Epithelial cell of proximal tubule (primary cell): ENCODE measurements around the gene BNIP3. TPM values are rescaled to one million over a fixed set of nuclear protein-coding genes. Genes with fewer than 3 reads are reported as not detected.

Source experiments
- DNase-seq: peaks from one replicate; pipeline ENCODE4 v3.0.0-alpha.2; 2011; ENCODE audit warnings: low read depth
- H3K4me3 ChIP-seq: 2 replicates; pipeline ENCODE4 v1.5.1; 2011; ENCODE audit warnings: low read depth, mild to moderate bottlenecking, low read length
- CTCF ChIP-seq: conservative IDR thresholded peaks from 2 replicates; pipeline ENCODE4 v1.5.1; 2012; ENCODE audit warnings: low read depth, mild to moderate bottlenecking, low read length
- total RNA-seq: library from RNA; depleted of rRNA; stranded (reverse); fragments of >200 nt; gene quantifications from 2 replicates; pipeline ENCODE4 v1.2.3, GENCODE V29; 2015

Gene BNIP3
- total RNA-seq, 1 donor from 2014 or later: 463 TPM

DNA sequence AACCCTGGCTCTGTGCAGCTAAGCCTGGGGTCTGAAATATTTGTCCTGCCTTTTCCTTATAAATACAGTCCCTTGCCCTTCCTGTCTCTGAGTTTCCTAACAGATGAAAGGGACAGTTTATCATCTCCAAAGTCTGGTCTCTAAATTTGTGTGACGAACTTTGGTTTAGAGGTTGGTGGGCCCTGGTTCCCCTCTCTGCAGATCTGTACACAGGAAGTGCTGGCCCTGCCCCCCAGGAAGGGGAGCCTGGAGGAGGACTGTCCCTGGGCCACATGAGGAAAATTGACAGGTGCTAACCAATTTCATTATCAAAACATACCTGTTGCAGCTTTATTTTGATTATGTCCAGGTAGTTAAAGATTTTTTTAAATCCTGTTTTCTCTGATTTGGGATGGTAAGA, 46.5 kb downstream of the BNIP3 start:
- no peak overlapping the region for H3K4me3 ChIP-seq
- no peak for TF ChIP-seq CTCF
- no peak for DNase-seq

DNA sequence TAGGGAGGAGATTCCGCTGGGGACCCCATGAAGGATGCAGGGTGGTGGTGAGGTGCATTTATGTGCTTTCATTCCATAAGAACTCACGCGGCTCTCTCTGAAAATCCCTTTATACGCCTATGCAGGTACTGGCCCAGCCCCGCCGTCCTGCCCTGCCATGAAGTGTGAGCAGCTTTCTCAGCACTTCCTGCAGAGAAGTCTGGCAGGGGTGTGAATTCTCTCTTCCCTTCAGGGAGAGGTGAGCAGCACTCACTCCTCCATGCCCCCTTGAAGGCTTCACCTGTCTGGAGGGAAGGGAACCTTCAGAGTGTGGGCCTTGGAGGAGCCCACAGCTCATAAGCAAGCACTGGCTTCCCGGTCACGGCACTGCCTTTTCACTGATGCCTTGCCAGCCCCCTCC, 47.0 kb downstream of the BNIP3 start:
- DNase-seq: no peak
- TF ChIP-seq CTCF: no peak
- no peak overlapping the region for H3K4me3 ChIP-seq

DNA sequence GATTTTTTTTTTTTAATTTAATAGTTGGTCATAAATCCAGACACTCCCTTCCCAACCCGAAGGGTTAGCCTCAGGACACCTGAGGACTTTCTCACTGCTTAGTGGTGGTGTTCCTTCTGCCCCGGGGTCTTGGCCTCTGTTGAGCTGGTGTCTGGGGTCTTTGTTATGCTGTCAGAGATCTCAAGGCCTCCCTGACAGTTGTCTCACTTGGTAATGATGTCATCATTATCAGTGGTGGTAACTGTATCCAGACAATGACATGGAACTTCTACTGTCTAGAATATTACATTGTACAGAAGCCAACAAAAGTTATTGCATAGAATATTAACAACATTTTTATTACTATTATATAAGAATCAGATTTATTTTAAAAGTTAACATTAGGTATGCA, 48.0 kb downstream of the BNIP3 start:
- H3K4me3 ChIP-seq: no peak overlapping the region
- DNase-seq: no peak
- no peak for TF ChIP-seq CTCF

GRCh38 chr10:131933016-131933695, 48.6 kb downstream of the BNIP3 start:
- no peak for TF ChIP-seq CTCF
- H3K4me3 ChIP-seq: no peak overlapping the region
- no peak for DNase-seq

- TF ChIP-seq CTCF: no peak
- DNase-seq: no peak
- H3K4me3 ChIP-seq: no peak overlapping the region
Measured at GRCh38 chr10:131931981-131932380, 49.7 kb downstream of the BNIP3 start.

DNA sequence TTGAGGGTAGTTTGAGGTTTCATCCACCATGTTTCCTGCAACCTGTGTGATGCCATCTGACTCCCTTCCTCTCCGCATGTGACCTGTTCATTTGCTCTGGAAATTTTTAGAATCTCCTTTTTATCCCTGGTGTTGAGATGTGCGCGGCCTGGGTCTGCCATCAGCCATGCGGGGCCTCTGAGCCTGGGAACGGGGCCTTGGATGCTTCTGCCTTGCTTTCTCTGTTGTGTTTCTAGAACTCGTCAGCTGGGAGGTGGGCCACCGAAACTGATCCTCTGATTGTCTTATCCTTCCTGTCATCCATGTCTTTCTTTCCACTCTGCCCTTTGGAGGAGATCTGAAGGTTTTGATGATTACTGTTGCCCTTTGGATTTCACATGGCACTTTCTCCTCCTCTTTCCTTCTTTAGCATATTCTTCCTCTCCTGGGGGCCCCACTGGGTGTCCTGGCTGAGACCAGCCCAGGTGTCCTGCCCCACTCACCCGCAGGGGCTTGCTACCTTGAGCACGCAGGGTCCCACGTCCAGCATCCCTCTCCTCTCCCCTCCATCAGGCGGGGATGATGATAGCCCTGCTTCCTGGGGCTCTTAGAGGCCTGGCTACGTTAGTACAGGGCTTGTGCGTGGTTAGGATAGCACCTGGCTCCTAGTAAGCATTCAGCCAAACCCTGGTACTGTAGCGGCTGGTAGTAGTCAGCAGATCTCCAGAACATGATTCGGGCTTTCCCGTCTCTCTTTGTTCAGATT, 51.0 kb downstream of the BNIP3 start:
- no peak for DNase-seq
- H3K4me3 ChIP-seq: no peak overlapping the region
- TF ChIP-seq CTCF: no peak

GRCh38 chr10:131930150-131930549, 51.6 kb downstream of the BNIP3 start:
- DNase-seq: no peak
- no peak overlapping the region for H3K4me3 ChIP-seq

More at GRCh38 chr10:131930150-131930549, 51.6 kb downstream of the BNIP3 start:
- TF ChIP-seq CTCF: no peak
